PFSK-1 (cell line): ENCODE data around the gene TAOK1.

Source experiments
- SIN3A ChIP-seq: IDR thresholded peaks from 2 replicates; pipeline ENCODE4 v1.6.1; 2012; ENCODE audit warnings: mild to moderate bottlenecking, low read length, moderate library complexity, borderline replicate concordance; ENCODE audit not compliant: insufficient read depth
- TAF1 ChIP-seq: IDR thresholded peaks from 2 replicates; pipeline ENCODE4 v1.6.1; 2012; ENCODE audit warnings: low read length, control low read depth, borderline replicate concordance; ENCODE audit not compliant: insufficient read depth
- TF ChIP-seq, protein P1 (sequence below), 2 experiments: IDR thresholded peaks; 2 replicates each; pipeline versions ENCODE4 v1.6.1 to v1.8.0; 2011 to 2012; ENCODE audit warnings: low read depth in 2 of 2, low read length in 2 of 2, control low read depth in 1 of 2, inconsistent platforms in 1 of 2, mild to moderate bottlenecking in 1 of 2, moderate library complexity in 1 of 2; ENCODE audit not compliant: insufficient read depth in 1 of 2

DNA sequence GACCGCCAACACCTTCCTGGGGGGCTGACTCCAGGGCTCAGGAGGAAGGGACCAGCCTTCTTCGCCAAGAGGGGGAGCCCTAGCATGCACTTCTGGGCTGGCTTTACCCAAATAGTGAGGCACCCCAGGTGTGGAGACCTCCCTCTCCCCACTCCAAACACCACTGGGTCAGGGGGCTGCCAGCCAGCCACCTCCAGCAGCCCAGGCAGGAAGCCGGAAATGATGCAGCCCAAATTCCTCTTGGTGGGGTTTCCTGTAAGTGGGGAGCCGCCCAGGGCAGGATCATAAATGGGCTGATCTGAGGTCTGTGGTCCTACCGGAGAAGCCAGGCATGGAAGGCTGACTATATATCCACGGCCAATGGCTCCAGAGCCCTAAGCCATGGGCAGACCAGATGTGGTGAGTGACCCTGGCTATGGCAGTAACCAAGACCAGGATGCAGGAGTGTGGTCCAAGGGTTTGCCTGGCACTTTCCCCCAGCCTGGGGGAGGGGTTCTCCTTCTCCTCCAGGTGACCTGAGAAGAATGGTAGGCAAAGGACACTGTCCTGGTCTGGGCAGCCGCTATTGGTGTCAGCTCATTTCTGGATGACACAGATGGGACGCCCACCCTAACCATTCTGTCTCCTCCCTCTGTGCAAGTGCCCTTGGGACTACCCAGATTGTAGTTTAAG lies 195.1 kb downstream of the TAOK1 start:
- no peak for TF ChIP-seq SIN3A
- TF ChIP-seq, protein P1, sequence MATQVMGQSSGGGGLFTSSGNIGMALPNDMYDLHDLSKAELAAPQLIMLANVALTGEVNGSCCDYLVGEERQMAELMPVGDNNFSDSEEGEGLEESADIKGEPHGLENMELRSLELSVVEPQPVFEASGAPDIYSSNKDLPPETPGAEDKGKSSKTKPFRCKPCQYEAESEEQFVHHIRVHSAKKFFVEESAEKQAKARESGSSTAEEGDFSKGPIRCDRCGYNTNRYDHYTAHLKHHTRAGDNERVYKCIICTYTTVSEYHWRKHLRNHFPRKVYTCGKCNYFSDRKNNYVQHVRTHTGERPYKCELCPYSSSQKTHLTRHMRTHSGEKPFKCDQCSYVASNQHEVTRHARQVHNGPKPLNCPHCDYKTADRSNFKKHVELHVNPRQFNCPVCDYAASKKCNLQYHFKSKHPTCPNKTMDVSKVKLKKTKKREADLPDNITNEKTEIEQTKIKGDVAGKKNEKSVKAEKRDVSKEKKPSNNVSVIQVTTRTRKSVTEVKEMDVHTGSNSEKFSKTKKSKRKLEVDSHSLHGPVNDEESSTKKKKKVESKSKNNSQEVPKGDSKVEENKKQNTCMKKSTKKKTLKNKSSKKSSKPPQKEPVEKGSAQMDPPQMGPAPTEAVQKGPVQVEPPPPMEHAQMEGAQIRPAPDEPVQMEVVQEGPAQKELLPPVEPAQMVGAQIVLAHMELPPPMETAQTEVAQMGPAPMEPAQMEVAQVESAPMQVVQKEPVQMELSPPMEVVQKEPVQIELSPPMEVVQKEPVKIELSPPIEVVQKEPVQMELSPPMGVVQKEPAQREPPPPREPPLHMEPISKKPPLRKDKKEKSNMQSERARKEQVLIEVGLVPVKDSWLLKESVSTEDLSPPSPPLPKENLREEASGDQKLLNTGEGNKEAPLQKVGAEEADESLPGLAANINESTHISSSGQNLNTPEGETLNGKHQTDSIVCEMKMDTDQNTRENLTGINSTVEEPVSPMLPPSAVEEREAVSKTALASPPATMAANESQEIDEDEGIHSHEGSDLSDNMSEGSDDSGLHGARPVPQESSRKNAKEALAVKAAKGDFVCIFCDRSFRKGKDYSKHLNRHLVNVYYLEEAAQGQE (IDR thresholded peaks at IDR 0.05; ENCODE audit: insufficient read depth in 1 of 2, low read depth in 2 of 2, low read length in 2 of 2): no peak
- no peak for TF ChIP-seq TAF1
